H1 (cell line): ENCODE measurements around the gene ZNF555. TPM values are rescaled to one million over a fixed set of nuclear protein-coding genes. Genes with fewer than 3 reads are reported as not detected.

Source experiments
- CTCF ChIA-PET: fragments of 300-600 bp; sonication (Branson Sonifier 250); formaldehyde crosslinking; loops from one replicate; lab custom pipeline; 2021; ENCODE audit not compliant: partially characterized antibody; lab: Charles Lee
- POLR2A ChIA-PET: fragments of 300-600 bp; sonication (Branson Sonifier 250); formaldehyde crosslinking; loops from one replicate; lab custom pipeline; 2021; ENCODE audit warnings: inconsistent platforms; ENCODE audit not compliant: partially characterized antibody; lab: Charles Lee
- DNase-seq, 2 experiments: peaks; one replicate each; pipeline versions ENCODE4 v3.0.0 to v3.0.0-alpha.2; 2010 to 2022; ENCODE audit warnings: low spot score in 2 of 2, low read depth in 1 of 2, mixed read lengths in 1 of 2
- FAIRE-seq: peaks from 2 replicates; lab custom pipeline; 2011; peaks lifted over from hg19 to GRCh38; lab: Jason Lieb, UNC
- H2AFZ ChIP-seq: 2 replicates; pipeline ENCODE4 v1.8.1; 2012; ENCODE audit warnings: low read length, inconsistent platforms
- H2AK5ac ChIP-seq: 2 replicates; pipeline ENCODE4 v1.6.1; 2013; ENCODE audit warnings: low read depth, low read length
- H2BK120ac ChIP-seq: replicated peaks from 2 replicates; pipeline ENCODE3; 2013; ENCODE audit warnings: low read depth, low read length, inconsistent platforms
- H2BK12ac ChIP-seq: 2 replicates; pipeline ENCODE4 v1.6.1; 2013; ENCODE audit warnings: low read depth, low read length
- H2BK15ac ChIP-seq: 2 replicates; pipeline ENCODE4 v1.6.1; 2013; ENCODE audit warnings: low read length
- H2BK20ac ChIP-seq: 2 replicates; pipeline ENCODE4 v1.6.1; 2013; ENCODE audit warnings: low read length
- H2BK5ac ChIP-seq: 2 replicates; pipeline ENCODE4 v1.6.1; 2013; ENCODE audit warnings: low read depth, low read length
- H3K14ac ChIP-seq: 2 replicates; pipeline ENCODE4 v1.6.1; 2013; ENCODE audit warnings: inconsistent platforms; ENCODE audit not compliant: insufficient read length
- H3K18ac ChIP-seq: 2 replicates; pipeline ENCODE4 v1.6.1; 2013; ENCODE audit warnings: low read length; ENCODE audit errors: extremely low read depth
- H3K23ac ChIP-seq: 2 replicates; pipeline ENCODE4 v1.6.1; 2013; ENCODE audit warnings: inconsistent platforms; ENCODE audit not compliant: insufficient read length
- H3K23me2 ChIP-seq: 2 replicates; pipeline ENCODE4 v1.6.1; 2013; ENCODE audit warnings: low read depth, low read length
- H3K27ac ChIP-seq: 2 replicates; pipeline ENCODE4 v1.6.1; 2011; ENCODE audit warnings: low read depth, low read length, inconsistent platforms
- H3K27me3 ChIP-seq, 4 experiments: replicated peaks in 1 of 4; 1 replicate in 1 of 4; 2 replicates in 3 of 4; pipeline versions ENCODE4 v1.6.1 to v1.8.1; 2011 to 2013; ENCODE audit warnings: low read length in 3 of 4, mild to moderate bottlenecking in 3 of 4, inconsistent platforms in 2 of 4, mixed read lengths in 2 of 4, moderate library complexity in 1 of 4; ENCODE audit not compliant: control insufficient read depth in 3 of 4, insufficient read depth in 3 of 4; ENCODE audit errors: extremely low read depth in 1 of 4
- H3K36me3 ChIP-seq, 4 experiments: 2 replicates each; pipeline versions ENCODE4 v1.6.1 to v1.8.1; 2011 to 2013; ENCODE audit warnings: mild to moderate bottlenecking in 4 of 4, low read length in 3 of 4, moderate library complexity in 2 of 4, control low read depth in 1 of 4, inconsistent platforms in 1 of 4; ENCODE audit not compliant: insufficient read depth in 4 of 4, control insufficient read depth in 2 of 4
- H3K4ac ChIP-seq: replicated peaks from 2 replicates; pipeline ENCODE3; 2013; ENCODE audit warnings: low read length, low read depth, mixed read lengths, inconsistent platforms; ENCODE audit not compliant: insufficient read length
- H3K4me1 ChIP-seq, 4 experiments: replicated peaks in 1 of 4; 1 replicate in 1 of 4; 2 replicates in 3 of 4; pipeline versions ENCODE4 v1.6.1 to v1.8.1; 2011 to 2013; ENCODE audit warnings: low read length in 3 of 4, inconsistent platforms in 2 of 4, mixed read lengths in 1 of 4; ENCODE audit not compliant: insufficient read depth in 4 of 4, control insufficient read depth in 3 of 4
- H3K4me2 ChIP-seq, 2 experiments: 2 replicates each; pipeline versions ENCODE4 v1.6.1 to v1.8.1; 2011 to 2013; ENCODE audit warnings: low read depth in 2 of 2, low read length in 2 of 2, control low read depth in 1 of 2, inconsistent platforms in 1 of 2, mild to moderate bottlenecking in 1 of 2; ENCODE audit not compliant: insufficient read depth in 1 of 2
- H3K4me3 ChIP-seq, 4 experiments: fragments of 200-600, 300-600 bp in 1 of 4; sonication (generic), shearing (Covaris generic), sonication (Bioruptor Twin) in 1 of 4; 2 replicates each; pipeline versions ENCODE4 v1.5.1 to v1.8.1; 2011 to 2016; ENCODE audit warnings: low read length in 4 of 4, low read depth in 3 of 4, control low read depth in 2 of 4, inconsistent platforms in 2 of 4, mild to moderate bottlenecking in 2 of 4, mixed read lengths in 1 of 4, moderate library complexity in 1 of 4; ENCODE audit not compliant: insufficient read depth in 2 of 4; ENCODE audit errors: extremely low read depth in 1 of 4
- H3K56ac ChIP-seq: replicated peaks from 2 replicates; pipeline ENCODE3; 2013; ENCODE audit warnings: low read depth, mild to moderate bottlenecking, mixed read lengths, low read length, inconsistent platforms; ENCODE audit not compliant: insufficient read length
- H3K79me1 ChIP-seq: 2 replicates; pipeline ENCODE4 v1.6.1; 2013; ENCODE audit warnings: low read depth, low read length, control low read depth
- H3K79me2 ChIP-seq, 2 experiments: 2 replicates each; pipeline versions ENCODE4 v1.6.1 to v1.8.1; 2012 to 2013; ENCODE audit warnings: low read length in 2 of 2, mild to moderate bottlenecking in 2 of 2, inconsistent platforms in 1 of 2; ENCODE audit not compliant: insufficient read depth in 2 of 2, control insufficient read depth in 1 of 2
- H3K9ac ChIP-seq, 4 experiments: replicated peaks in 1 of 4; 1 replicate in 1 of 4; 2 replicates in 3 of 4; pipeline versions ENCODE4 v1.6.1 to v1.8.1; 2011 to 2013; ENCODE audit warnings: low read depth in 3 of 4, low read length in 3 of 4, control low read depth in 2 of 4, mild to moderate bottlenecking in 2 of 4, moderate library complexity in 2 of 4, inconsistent platforms in 1 of 4; ENCODE audit errors: extremely low read depth in 1 of 4
- H3K9me3 ChIP-seq, 2 experiments: 2 replicates each; pipeline versions ENCODE4 v1.6.1 to v1.8.1; 2012 to 2013; ENCODE audit warnings: mild to moderate bottlenecking in 2 of 2, moderate library complexity in 2 of 2, control low read depth in 1 of 2, inconsistent platforms in 1 of 2, low read depth in 1 of 2, low read length in 1 of 2, mixed read lengths in 1 of 2; ENCODE audit not compliant: insufficient read depth in 2 of 2
- H4K20me1 ChIP-seq, 2 experiments: replicated peaks in 1 of 2; 2 replicates each; pipeline versions ENCODE3 to v1.8.1; 2011 to 2013; ENCODE audit warnings: inconsistent platforms in 2 of 2, low read length in 2 of 2, mild to moderate bottlenecking in 1 of 2; ENCODE audit not compliant: insufficient read depth in 2 of 2, control insufficient read depth in 1 of 2
- H4K5ac ChIP-seq: 2 replicates; pipeline ENCODE4 v1.6.1; 2013; ENCODE audit warnings: low read length, low read depth, mixed read lengths, inconsistent platforms; ENCODE audit not compliant: insufficient read length
- H4K8ac ChIP-seq: 2 replicates; pipeline ENCODE4 v1.8.0; 2013; ENCODE audit warnings: mild to moderate bottlenecking, moderate library complexity, low read length, inconsistent platforms; ENCODE audit not compliant: insufficient read depth; ENCODE audit errors: extremely low read depth
- H4K91ac ChIP-seq: replicated peaks from 2 replicates; pipeline ENCODE3; 2013; ENCODE audit warnings: low read length, mixed read lengths, inconsistent platforms; ENCODE audit not compliant: insufficient read length
- BACH1 ChIP-seq: IDR thresholded peaks from 2 replicates; pipeline ENCODE4 v1.6.1; 2012; ENCODE audit warnings: low read length, improper control_type of control experiment
- CREB1 ChIP-seq: IDR thresholded peaks from 2 replicates; pipeline ENCODE4 v1.6.1; 2012; ENCODE audit warnings: inconsistent platforms
- FOSL1 ChIP-seq: IDR thresholded peaks from 2 replicates; pipeline ENCODE4 v1.6.1; 2011; ENCODE audit warnings: mild to moderate bottlenecking, low read depth, low read length, moderate library complexity; ENCODE audit not compliant: insufficient read depth
- GTF2F1 ChIP-seq: IDR thresholded peaks from 2 replicates; pipeline ENCODE4 v1.6.1; 2012; ENCODE audit warnings: low read depth, low read length, improper control_type of control experiment, borderline replicate concordance
- HDAC6 ChIP-seq: IDR thresholded peaks from one replicate; pipeline ENCODE4 v1.7.1; 2012; ENCODE audit warnings: low read depth, mild to moderate bottlenecking, inconsistent platforms, low read length, moderate library complexity
- POLR2AphosphoS5 ChIP-seq: IDR thresholded peaks from 2 replicates; pipeline ENCODE4 v1.6.1; 2011; ENCODE audit warnings: low read depth, low read length
- RNF2 ChIP-seq: fragments of 200-900, 300-1000 bp; sonication (generic); IDR thresholded peaks from 2 replicates; pipeline ENCODE4 v1.7.1; 2016; ENCODE audit warnings: borderline replicate concordance, low read depth, mild to moderate bottlenecking, antibody characterized with exemption, low read length; ENCODE audit not compliant: poor library complexity, severe bottlenecking; ENCODE audit errors: missing control alignments
- SIX5 ChIP-seq: IDR thresholded peaks from 2 replicates; pipeline ENCODE4 v1.6.1; 2011; ENCODE audit warnings: mild to moderate bottlenecking, low read depth, low read length
- TAF7 ChIP-seq: optimal IDR thresholded peaks from 2 replicates; pipeline ENCODE3; 2011; ENCODE audit warnings: low read depth, mild to moderate bottlenecking, inconsistent platforms, low read length, moderate library complexity, borderline replicate concordance
- WGBS, 2 experiments: shearing (Covaris generic) in 1 of 2; methylation state at CpG; one replicate each; pipeline versions ENCODE4 v1.1.6 to v1.1.7; 2013 to 2015; ENCODE audit warnings: low lambda C conversion rate in 2 of 2, mixed read lengths in 2 of 2, inconsistent platforms in 1 of 2, low coverage in 1 of 2, missing lambda C conversion rate in 1 of 2; ENCODE audit not compliant: insufficient replicate concordance in 2 of 2, insufficient coverage in 1 of 2, insufficient read length in 1 of 2; ENCODE audit errors: extremely low coverage in 1 of 2, missing lambda C conversion rate in 1 of 2; 5-methylcytosine and 5-hydroxymethylcytosine counted together
- polyA plus RNA-seq, 7 experiments: library from polyadenylated mRNA; depleted of rRNA in 3 of 7; stranded (reverse) in 5 of 7; unstranded in 2 of 7; fragments of >200 nt in 5 of 7; fragments of 200-250 nt in 2 of 7; gene quantifications; 1 replicate in 5 of 7; 2 replicates in 1 of 7; 4 replicates in 1 of 7; pipeline versions ENCODE4 v1.2.1 to v1.2.3, GENCODE V29; 2011 to 2013; ENCODE audit warnings: missing spikeins in 2 of 7, mixed read lengths in 2 of 7
- total RNA-seq: library from RNA; stranded (reverse); fragmentation: NEBNext Ultra II Directional; extraction: Animal tissue kit (Norgen Biotek cat#: 25700); gene quantifications from 2 replicates; pipeline ENCODE4 v1.2.1, GENCODE V29; 2021

The ZNF555 gene
- total and polyA plus RNA-seq, 2 of the 8 experiments (the other 6 are each of a cell fraction or from before 2014, with no cell fraction given): 1.6 to 5.7 TPM

- Histone ChIP-seq H3K4me2 (no peak overlapping the region), H2BK20ac (no peak overlapping the region), H3K18ac (no peak overlapping the region), H2BK12ac (no peak overlapping the region), H3K56ac (no peak overlapping the region), H2AFZ (no peak overlapping the region), H3K23me2 (no peaks in the 10 kb centered on the region), H4K5ac (no peak overlapping the region), H2BK5ac (no peak overlapping the region), H3K9ac (no peak overlapping the region), H3K79me2 (no peaks in the 10 kb centered on the region), H3K4ac (no peak overlapping the region), H4K20me1 (no peaks in the 10 kb centered on the region), H2AK5ac (no peak overlapping the region), H2BK120ac (no peak overlapping the region), H4K91ac (no peak overlapping the region), H3K27me3 (no peaks in the 10 kb centered on the region), H3K36me3 (peaks cover 0 to 23% (median 2%) of the 10 kb centered on the region in 4 experiments; a peak in 5 of 8 replicates), H3K4me3 (no peak overlapping the region), H3K23ac (no peak overlapping the region), H4K8ac (no peak overlapping the region), H3K4me1 (no peaks in the 10 kb centered on the region), H3K79me1 (no peaks in the 10 kb centered on the region), H3K9me3 (peaks cover 21 to 24% of the 10 kb centered on the region in 2 experiments), H3K27ac (no peak overlapping the region), H3K14ac (no peak overlapping the region), H2BK15ac (no peak overlapping the region)
- ChIA-PET CTCF (no interaction called here), POLR2A (no interaction called here)
- DNase-seq (no peak), FAIRE-seq (no peak)
- 88% methylated on average over 2 of the region's 2 CpGs; no CpG with 5 or more reads in 1 of the 2 experiments for WGBS, 2 experiments
- no peak for TF ChIP-seq GTF2F1
- no peak for TF ChIP-seq HDAC6
- no peak for TF ChIP-seq FOSL1
- no peak for TF ChIP-seq CREB1
- TF ChIP-seq SIX5: no peak
- TF ChIP-seq BACH1: no peak
- no peak for TF ChIP-seq POLR2AphosphoS5
- no peak for TF ChIP-seq TAF7
- TF ChIP-seq RNF2: no peak
Measured at GRCh38 chr19:2827022-2827421, 14.3 kb upstream of the ZNF555 start.
